Hepatocyte (in vitro differentiated cells): ENCODE results near the gene RUNDC1.

Source experiments
- CTCF ChIP-seq: fragments of 200-600 bp; sonication (generic); IDR thresholded peaks from 2 replicates; pipeline ENCODE4 v1.5.1; 2016; ENCODE audit warnings: antibody characterized with exemption, mild to moderate bottlenecking; ENCODE audit not compliant: poor library complexity
- EZH2 ChIP-seq: fragments of 200-600 bp; sonication (generic); IDR thresholded peaks from 2 replicates; pipeline ENCODE4 v1.6.1; 2016; ENCODE audit warnings: antibody characterized with exemption, mild to moderate bottlenecking, borderline replicate concordance

- TF ChIP-seq CTCF = no peak
- TF ChIP-seq EZH2 = no peak
These were observed 59.3 kb downstream of the RUNDC1 start for GRCh38 chr17:43039646-43040045.
